GM21423 (cell line): ENCODE measurements around the gene WLS.

Experiments
- ATAC-seq: cut with Tn5 transposase; IDR thresholded peaks from one replicate; pipeline ENCODE4 v1.9.1; 2021; ENCODE audit warnings: mild to moderate bottlenecking, moderate library complexity; ENCODE audit not compliant: unreplicated experiment

Gene WLS

GRCh38 chr1:68228851-68229250 is 3.5 kb downstream of the WLS start:
- no peak for ATAC-seq

- ATAC-seq, result no peak
These were observed 4.7 kb downstream of the WLS start for GRCh38 chr1:68227598-68227997.

- no peak for ATAC-seq
These were observed 6.5 kb downstream of the WLS start for GRCh38 chr1:68225781-68226180.

- no peak for ATAC-seq
These were observed 8.6 kb downstream of the WLS start for GRCh38 chr1:68223687-68224086.

- ATAC-seq, result no peak
These were observed 10.3 kb downstream of the WLS start for GRCh38 chr1:68221980-68222373.

GRCh38 chr1:68221001-68221979 is 11.0 kb downstream of the WLS start:
- no peak for ATAC-seq

- ATAC-seq, result no peak
These were observed 11.9 kb downstream of the WLS start for GRCh38 chr1:68220420-68220819.

GRCh38 chr1:68218490-68218889 is 13.8 kb downstream of the WLS start:
- ATAC-seq, result no peak

GRCh38 chr1:68217618-68218017 is 14.7 kb downstream of the WLS start:
- ATAC-seq, result no peak

- no peak for ATAC-seq
These were observed 15.2 kb downstream of the WLS start for GRCh38 chr1:68217060-68217554.

GRCh38 chr1:68216089-68216772 is 16.1 kb downstream of the WLS start:
- no peak for ATAC-seq

- ATAC-seq, result no peak
These were observed 18.5 kb downstream of the WLS start for GRCh38 chr1:68213843-68214242.

GRCh38 chr1:68211761-68212380 is 20.5 kb downstream of the WLS start:
- no peak for ATAC-seq

- no peak for ATAC-seq
These were observed 21.5 kb downstream of the WLS start for GRCh38 chr1:68210829-68211228.

GRCh38 chr1:68210027-68210426 is 22.3 kb downstream of the WLS start:
- ATAC-seq, result no peak

GRCh38 chr1:68206848-68207689 is 25.3 kb downstream of the WLS start:
- ATAC-seq, result no peak

- ATAC-seq, result no peak
These were observed 26.4 kb downstream of the WLS start for GRCh38 chr1:68205794-68206358.

GRCh38 chr1:68204977-68205630 is 27.2 kb downstream of the WLS start:
- no peak for ATAC-seq

GRCh38 chr1:68202239-68202832 is 30.0 kb downstream of the WLS start:
- no peak for ATAC-seq
